GM19351 (cell line): ENCODE results near the gene HERPUD2.

ENCODE experiments used
- ATAC-seq: cut with Tn5 transposase; IDR thresholded peaks from one replicate; pipeline ENCODE4 v1.9.1; 2021; ENCODE audit warnings: mild to moderate bottlenecking, moderate library complexity; ENCODE audit not compliant: unreplicated experiment

Gene HERPUD2, protein sequence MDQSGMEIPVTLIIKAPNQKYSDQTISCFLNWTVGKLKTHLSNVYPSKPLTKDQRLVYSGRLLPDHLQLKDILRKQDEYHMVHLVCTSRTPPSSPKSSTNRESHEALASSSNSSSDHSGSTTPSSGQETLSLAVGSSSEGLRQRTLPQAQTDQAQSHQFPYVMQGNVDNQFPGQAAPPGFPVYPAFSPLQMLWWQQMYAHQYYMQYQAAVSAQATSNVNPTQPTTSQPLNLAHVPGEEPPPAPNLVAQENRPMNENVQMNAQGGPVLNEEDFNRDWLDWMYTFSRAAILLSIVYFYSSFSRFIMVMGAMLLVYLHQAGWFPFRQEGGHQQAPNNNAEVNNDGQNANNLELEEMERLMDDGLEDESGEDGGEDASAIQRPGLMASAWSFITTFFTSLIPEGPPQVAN

DNA sequence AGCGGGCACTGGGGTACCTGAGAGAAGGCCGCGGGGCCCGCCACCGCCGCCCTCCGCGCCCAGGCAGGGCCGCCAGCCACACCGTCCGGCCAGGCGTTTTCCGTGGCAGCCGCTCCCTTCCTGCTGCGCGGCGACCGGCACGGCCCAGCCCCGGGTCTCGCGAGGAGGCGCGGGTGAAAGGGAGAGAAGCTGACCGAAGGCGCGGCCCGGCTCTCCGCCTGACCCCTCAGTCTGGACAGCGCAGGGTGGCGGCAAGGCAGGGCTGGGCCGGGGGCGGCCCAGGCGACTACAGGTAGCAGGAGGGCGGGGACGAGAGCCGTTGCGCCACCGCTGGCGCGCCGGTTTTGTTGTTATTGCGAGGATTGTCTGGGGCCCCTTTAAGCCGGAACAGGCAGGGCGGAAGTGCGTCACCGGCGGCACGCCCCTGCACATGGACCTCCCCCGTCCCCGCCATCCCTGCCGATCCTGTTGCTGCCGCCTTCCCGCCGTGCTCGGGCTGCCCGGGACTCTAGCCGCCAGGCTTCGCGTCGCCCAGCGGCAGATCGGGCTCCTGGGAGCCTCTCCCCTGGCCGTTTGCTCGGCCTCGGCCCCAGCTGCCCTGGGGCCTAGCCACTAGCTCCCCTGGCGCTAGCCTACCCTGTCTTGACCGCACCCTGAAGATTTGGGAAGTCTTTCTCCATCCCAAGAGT, at the start of gene HERPUD2:
Gene HERPUD2 (minus strand): TSS at position 352 of the 689 bp plus-strand sequence. CDS start 805 bp downstream, outside the sequence.
- ATAC-seq = peak; percentile 87

DNA sequence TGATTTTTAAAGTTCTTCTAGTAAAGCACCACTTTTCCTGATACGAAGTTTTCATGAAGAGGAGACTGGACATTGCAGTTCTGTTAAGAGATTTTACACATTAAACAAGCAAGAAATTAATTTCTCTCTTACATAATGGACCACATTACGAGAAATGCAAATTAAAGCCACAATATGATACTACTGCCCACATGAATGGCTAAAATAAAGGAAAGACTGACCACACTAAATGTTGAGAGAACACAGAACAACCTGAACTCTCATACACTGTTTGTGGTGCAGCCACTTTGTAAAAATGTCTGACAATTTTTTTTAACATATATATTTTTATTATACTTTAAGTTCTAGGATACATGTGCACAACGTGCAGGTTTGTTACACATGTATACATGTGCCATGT, 44.0 kb upstream of the HERPUD2 start:
- ATAC-seq = no peak

DNA sequence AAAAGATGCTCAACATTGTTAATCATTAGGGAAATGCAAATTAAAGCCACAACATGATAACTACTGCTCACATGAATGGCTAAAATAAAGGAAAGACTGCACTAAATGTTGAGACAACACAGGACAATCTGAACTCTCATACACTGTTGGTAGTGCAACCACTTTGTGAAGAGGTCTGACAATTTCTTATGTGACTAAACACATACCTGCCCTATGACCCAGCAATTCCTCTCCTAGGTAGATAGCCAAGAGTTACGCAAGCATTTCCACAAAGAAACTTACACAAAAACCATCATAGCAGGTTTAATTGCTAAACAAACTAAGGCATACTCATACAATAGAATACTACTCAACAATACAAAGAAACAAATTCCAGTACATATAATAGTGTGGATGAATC, 41.8 kb upstream of the HERPUD2 start:
- no peak for ATAC-seq

DNA sequence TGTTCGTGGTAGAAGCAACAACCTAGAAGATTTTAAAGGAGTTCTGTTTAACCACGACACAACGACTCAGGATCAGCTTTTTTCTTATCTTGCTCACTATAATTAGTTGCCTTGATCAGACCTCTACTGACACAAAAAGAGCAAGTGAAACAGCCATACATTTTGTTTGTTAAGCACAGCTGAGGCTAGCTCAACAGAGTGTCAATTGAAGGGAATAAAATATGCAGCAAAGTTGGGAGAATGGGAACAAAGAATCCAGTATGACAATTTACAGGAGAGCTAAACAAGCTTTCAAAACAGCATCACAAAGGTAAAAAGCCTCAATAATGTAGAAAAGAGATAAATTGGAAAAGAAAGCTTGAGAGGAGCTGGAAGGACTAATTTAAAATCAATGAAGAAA, 40.5 kb upstream of the HERPUD2 start:
- ATAC-seq = no peak

DNA sequence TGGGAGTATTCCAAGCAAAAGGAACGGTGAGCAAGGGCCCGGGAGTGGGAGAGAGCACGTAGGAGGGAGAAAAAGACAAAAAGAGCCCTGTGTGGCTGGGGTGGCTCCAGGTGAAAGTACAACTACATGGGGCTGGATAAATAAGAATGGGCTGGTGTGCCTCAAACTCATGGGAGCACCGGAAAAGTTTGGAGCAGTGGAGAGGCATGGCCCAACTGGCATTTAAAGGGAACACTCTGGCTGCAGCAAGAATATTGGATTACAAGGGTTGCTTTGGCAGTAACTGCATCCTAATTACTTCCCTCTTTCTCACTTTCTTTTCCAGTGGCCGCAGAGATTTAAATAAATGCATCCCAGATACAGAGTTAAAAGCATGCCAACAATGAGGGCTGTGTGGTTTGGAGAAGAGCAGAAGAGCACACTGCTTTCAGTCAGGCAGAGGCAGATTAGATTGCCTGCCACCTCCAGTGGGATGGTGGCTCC, 39.1 kb upstream of the HERPUD2 start:
- ATAC-seq = no peak

DNA sequence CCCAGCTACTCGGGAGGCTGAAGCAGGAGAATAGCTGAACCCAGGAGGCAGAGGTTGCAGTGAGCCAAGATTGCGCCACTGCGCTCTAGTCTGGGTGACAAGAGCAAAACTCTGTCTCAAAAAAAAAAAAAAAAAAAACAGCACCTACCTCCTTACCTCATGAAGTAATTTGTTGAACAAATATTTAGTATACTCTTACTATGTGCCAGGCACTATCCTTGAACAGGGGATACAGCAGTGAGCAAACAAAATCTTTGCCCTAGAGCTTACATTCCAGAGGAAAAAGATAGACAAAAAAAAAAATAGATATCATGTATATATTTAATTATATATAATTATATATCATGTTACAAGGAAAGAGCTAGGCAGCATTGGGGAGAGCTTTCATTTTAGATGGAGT, 36.4 kb upstream of the HERPUD2 start:
- ATAC-seq = no peak

DNA sequence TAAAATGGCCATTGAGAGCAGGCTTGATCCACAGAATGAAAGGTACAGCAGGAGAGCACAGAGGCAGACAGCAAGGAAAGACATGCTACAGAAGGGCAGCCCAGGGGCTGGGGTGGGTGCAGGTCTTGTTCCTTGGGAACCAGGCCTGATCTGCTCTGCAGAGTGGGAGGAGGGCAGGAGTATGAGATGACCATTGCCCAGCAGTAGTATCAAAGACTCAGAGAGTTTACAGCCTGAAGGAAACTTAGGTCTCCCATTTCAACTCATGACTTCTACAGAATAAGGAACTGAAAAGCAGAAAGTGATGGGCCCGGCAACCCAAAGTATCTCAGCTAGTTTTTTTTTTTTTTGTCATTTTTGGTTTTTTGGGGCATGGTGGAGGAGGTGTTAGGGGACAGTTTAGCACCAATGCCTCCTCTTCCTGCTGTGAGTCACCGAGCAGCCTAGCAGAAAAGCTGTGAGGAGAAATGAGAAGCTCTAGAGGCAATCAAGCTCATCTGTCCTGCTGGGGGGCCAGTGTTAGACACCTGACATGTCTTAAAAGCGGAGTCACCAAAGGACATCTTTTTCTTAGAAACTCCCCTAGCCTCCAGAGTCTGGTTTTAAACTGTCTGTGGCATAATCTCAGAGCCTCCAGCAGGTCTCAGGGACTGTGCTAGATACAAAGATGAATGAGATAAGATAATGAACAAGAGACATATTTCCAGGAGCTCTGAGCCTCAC, 34.3 kb upstream of the HERPUD2 start:
- peak; percentile 56 for ATAC-seq

DNA sequence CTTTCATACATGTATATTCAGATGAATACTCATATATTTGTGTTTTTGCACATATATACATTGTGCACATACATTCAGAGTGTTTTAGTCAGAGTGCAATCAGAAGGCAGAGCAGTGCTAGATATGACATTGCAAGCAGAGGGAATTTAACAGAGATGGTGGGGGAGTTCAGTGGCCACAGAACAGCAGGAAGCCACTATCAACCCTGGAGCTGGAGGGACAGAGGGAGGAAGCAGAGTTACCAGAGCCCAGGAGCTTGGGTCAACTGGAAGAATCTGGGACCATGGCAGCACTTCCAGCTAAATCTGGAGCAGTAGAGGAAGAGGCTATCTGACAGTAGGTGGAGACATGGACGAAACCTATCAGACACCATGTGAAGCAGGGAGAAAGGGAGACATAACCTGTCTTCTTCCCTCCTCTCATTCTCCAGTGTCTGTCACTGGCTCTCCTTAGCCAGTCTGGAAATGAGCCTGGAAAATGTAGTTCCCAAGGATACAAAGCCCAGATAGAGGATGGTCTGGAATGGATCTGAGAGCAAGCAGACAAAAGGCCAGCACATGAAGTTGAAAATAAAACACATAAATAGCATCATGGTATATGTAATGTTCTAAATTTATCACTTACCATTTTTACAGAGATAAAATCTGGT, 33.6 kb upstream of the HERPUD2 start:
- ATAC-seq = no peak

DNA sequence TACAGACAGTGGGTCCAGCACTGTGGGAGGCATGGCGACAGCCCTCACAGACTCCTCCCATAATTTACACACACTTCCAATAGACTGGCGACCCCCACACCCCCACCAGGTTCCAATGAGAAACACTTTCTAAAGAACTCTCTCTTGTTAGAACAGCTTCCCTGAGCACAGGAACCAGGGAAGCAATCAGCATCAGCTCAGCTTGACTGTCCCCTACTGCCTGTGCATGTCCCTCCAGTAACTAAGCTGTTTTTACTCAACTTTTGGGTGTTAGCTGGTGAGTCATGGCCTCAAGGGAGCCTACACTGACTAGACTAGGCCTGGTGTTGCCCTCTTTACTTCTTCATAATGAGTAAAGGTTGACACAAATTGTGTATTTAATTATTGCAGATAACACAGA, 32.6 kb upstream of the HERPUD2 start:
- ATAC-seq = no peak

DNA sequence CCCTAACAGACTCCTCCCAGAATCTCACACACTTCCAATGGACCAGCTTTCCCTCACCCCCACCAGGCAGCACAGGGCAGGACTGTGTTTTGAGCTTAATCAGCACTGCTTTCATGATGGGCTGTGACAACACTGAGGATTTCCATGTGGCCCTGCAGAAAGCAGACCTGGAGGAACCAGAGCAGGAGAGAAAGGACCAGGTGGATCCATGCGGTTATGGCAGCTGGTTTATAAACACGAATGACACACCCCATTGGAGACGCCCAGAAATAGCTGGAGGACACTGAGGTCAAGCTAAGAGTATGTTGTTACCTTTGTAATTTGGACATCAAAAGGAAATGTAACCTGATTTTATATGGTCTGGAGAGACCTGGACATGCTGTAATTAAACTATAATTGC, 31.7 kb upstream of the HERPUD2 start:
- no peak for ATAC-seq

DNA sequence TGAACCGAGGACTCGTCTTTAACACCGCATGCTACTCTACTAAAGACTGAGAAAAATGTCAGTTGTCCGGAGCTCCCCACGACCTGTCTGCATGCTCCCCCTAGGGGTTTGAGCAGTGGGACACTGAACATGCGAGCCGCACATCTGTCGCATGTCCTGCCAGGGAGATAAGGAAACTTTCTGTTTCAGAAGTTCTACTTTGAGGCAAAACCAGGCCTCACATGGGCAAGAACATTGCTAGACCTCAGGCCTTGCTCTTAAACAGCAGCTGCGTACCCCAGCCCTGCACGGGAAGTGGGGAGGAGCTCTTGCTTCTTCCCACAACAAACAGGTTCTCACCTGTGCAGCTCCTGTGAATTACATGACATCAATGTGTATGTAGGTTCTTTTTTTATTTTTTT, 30.3 kb upstream of the HERPUD2 start:
- ATAC-seq = peak; percentile 42

DNA sequence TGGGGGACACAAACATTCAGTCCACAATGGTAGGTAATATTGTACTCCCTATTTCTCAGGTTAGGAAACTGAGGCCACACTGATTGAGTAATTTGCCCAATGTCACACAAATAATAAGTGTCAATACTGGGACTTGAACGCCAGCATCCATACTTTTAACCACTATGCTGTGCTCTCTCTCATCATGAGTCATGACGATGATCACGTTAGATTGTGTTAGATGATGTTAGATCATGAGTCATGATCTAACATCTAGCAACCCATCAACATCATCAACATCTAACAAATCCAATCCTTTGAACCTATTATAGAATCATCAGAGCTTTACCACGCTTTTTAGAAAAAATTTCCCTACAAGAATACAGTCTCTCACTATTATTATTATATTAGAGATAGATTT, 28.1 kb upstream of the HERPUD2 start:
- ATAC-seq = no peak

DNA sequence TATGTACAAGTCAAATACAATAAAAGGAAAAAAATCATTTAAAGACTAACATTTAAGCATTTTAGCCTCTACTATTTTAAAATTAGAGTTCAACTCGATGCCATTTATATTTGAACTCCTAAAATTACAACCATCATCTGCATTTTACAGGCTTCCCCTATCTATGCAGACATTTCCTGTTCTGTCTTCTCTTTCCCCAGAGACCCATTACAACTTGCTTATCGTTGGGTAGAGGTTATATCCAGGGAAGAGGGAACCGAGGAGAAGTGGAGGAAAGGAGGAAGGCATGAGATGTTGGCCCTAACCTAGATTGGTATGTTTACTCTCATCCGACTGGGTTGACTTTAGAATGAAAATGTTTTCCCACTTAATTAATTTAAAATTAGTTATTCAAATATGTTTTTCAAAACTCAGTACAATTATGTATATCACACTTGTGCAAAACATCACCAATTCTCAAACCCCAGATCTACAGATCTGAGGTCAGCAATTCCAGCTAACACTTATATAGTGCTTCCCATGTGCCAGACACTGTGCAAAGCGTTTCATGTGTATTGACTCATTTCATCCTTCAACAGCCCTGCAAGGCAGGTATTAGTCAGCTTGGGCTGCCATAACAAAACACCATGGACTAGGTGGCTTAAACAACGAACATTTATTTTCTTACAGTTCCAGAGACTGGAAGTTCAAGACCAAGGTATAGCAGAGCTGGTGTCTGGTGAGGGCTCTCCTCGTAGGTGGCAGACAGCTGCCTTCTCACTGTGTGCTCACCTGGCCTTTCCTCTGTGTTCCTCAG, 27.3 kb upstream of the HERPUD2 start:
- ATAC-seq = peak; percentile 34

DNA sequence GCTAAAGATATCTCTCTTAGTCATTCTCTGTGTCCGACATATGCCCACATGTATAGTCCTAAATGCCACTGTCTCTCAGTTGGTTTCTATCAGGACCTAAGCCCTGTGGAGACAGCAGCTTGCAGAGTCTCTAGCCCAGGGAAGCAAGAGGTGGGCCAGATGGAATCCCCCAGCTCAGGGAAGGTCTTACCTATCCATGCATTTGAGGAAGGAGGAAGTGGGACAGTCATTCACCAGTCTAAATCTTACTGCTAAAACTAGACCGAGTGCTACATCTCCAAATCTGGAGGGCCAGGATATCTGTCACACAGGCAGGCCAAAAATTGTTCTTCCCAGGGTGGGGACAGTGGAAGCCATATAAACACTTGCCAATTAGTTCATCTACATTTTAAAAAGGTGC, 26.4 kb upstream of the HERPUD2 start:
- ATAC-seq = no peak

DNA sequence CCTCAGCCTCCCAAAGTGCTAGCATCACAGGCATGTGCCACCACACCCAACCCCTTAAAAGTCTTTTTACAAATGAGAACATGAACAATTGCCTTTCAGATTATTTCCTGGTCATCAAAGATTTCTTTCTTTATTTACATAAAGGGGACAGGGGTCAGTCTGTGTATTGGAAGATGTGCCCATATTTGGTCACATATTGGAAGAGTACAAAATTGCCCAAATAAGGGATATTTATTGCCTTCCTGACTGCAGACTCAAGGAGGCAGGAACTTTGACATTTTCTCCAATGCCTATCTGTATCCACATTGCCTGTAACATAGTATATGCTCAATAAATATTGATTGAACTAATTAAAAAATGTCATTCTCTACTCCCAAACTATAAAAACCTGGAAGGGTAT, 25.9 kb upstream of the HERPUD2 start:
- no peak for ATAC-seq

DNA sequence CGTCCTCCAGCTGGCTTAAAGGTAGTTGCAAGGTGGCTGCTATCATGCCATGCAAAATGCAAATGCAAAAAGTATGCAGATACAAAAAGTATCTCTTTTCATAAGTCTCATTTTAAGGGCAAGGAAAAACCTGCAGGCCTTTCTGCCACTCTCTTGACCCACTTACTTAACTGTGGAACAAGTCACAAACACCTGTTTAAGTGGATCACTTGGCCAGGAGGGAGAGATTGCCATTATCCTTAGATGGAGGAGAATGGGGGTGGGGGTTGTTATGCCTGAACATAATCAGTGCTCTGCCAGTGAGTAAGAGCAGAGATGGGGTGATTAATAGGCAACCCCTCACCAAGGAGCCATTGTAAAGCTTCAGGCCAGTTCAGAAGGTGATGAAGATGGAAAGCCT, 25.1 kb upstream of the HERPUD2 start:
- no peak for ATAC-seq

DNA sequence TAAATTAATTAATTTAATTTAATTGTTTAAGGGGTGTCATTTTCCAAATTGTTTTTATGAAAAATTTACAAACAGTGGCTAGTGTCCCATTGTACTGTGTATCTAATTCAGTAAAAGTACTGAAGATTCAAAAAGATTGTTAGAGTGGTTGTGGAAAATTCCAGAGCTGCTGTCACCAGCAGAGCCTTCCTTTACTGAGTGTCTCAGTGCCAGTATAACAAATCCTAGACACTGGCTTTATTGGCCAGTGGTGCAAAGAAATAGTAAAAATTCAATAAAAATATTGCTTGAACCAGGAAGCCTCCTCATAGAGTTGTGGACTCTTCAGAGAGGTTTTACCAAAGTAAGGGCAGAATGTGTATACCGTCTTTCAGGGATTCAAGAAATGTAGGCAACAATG, 23.1 kb upstream of the HERPUD2 start:
- ATAC-seq = no peak

DNA sequence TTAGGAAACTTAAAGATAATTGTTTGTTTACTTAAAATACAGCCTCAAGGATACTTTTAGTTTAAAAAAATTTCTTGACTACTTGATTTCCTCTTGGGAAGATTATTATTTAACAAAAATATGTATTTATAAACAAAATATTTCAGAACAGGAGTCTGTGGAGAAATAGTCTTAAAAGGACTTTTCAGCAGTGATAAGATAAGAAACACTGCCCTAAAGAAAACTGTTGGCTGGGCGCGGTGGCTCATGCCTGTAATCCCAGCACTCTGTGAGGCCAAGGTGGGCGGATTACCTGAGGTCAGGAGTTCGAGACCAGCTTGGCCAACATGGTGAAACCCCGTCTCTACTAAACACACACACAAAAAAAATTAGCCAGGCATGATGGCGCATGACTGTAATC, 22.6 kb upstream of the HERPUD2 start:
- ATAC-seq = no peak

DNA sequence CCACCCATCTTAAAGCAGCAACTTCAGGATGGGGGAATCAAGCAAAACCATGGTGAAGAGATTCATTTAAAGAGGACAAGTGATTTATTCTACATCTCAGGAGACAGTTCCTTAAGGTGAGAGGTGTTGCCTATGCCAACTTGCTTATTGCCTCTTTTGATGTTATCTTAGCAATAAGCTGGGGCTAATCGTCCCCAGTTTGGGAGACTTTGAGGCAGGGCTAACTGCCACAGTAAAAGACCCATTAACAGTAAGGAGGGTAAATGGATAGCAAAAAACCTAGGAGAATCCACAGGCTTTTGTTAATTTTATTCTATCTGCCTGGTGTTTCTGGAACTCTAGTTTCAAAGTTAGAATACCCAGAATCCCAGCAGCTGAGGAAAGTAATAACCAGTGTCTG, 22.1 kb upstream of the HERPUD2 start:
- no peak for ATAC-seq

DNA sequence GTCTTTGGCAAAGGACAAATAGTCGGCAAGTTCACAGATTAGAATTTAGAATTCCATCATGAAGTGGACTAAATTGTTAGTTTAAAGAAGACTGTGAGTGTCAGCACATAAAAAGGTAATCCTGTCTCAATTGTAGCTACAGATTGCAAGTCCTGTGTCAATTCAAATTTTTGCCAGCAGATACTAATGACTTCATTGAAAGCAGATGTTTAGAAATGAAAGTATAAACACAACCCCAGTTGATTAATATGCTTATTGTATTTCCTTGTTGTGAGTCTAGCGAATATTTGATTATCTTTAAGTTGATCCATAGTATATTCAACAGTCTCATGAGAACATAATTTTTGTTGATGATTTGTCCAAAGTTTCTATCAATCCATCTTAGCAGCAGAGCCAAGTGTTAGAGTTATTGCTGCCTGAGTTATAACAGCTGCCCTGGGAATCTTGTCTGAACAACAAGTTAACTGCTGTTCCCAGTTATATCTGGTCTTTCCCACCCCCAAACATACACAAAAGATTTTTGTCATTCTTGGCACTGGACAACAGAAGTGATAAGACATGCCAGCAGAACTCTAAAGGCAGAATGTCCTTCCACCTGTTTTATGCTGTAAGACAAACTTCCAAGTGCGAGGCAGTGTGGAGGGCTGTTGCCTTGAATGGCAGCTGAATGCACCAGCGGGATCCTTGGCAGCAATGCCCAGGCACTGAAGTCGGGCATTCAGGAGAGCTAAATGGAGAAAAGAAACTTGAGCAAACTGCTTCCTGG, 21.3 kb upstream of the HERPUD2 start:
- ATAC-seq = no peak
